ENCODE data around the gene IQCF5.
"Not testable (repeated sequence)": the region's sequence is repeated elsewhere in the genome, so short reads cannot be mapped to it uniquely, and the experiment has no call there.

The IQCF5 gene

DNA sequence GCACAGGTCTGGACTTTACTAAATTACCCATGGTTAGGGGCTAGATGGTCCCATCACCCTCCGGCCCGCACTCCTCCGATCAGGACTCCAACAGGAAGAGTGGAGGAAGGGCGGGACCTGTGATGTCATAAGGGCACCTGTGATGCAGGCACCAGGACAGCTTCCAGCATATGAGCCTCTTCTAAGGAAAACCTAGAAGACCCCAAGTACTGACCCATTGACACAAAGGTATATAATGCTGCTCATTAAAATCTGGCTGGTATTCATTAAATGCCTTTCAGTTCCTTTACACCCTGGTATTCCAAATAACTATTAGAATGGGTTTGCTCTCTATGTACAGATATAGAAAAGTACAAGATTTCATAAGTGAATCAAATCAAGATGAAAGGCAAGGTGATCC, at the start of gene IQCF5:
Gene IQCF5 (minus strand): TSS at position 101 of the 400 bp plus-strand sequence. CDS start 70 bp downstream, at position 31.
- H3K4me1 Mint-ChIP-seq (ENCODE audit: low read depth): peaks cover 1% of the 10 kb centered on the region
- DNase-seq (ENCODE audit: low spot score): no peak
- no peak within 1 kb of the TSS for H3K4me3 Mint-ChIP-seq
- H3K27ac Mint-ChIP-seq: no peak within 1 kb of the TSS
- H3K9me3 Mint-ChIP-seq: no peaks in the 10 kb centered on the region
- no peaks in the 10 kb centered on the region for H3K36me3 Mint-ChIP-seq (ENCODE audit: low read depth)
- H3K27me3 Mint-ChIP-seq (ENCODE audit: low read depth): peaks cover 7% of the 10 kb centered on the region

DNA sequence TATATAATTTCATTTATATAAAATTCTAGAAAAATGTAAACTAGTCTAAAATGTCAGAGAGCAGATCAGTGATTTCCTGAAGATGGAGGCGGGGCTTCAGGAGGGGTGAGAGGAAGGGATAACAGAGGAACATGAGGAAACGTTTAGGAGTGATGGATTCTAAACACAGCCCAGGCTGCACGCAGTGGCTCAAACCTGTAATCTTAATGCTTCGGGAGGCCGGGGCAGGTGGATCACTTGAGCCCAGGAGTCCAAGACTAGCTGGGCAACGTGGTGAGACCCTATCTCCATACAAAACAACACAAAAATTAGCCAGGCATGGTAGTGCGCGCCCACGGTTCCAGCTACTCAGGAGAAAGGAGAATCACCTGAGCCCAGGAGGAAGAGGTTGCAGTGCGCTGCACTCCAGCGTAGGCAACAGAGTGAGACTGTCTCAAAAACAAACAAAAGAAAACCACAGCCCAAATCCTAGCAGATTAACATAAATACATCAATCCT, 45.7 kb upstream of the IQCF5 start:
- no peaks in the 10 kb centered on the region for H3K4me1 Mint-ChIP-seq (ENCODE audit: low read depth)

DNA sequence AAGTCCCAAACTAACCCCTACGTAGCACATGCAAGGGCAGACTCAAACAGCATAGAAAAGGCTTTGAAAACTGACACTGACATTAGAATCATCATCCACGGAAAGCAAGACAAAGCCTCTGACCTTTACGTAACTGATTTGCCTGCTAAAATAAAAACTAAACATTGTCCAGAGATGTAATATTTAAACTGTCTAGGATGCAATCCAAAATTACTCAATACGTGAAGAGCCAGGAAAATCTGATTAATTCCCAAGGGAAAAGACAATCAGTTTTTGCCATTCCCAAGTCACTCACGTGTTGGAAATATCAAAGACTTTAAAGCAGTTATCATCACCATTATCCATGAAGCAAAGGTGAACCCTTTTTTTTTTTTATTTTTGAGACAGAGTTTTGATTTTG, 41.0 kb upstream of the IQCF5 start:
- Mint-ChIP-seq H3K4me1 (ENCODE audit: low read depth) (no peaks in the 10 kb centered on the region), H3K4me3 (no peak overlapping the region), H3K36me3 (ENCODE audit: low read depth) (no peaks in the 10 kb centered on the region), H3K27me3 (ENCODE audit: low read depth) (peaks cover 23% of the 10 kb centered on the region), H3K9me3 (no peaks in the 10 kb centered on the region), H3K27ac (no peak overlapping the region)
- no peak for DNase-seq (ENCODE audit: low spot score)

More for the DNA sequence above, 45.7 kb upstream of the IQCF5 start:
- H3K36me3 Mint-ChIP-seq (ENCODE audit: low read depth): no peaks in the 10 kb centered on the region
- no peak overlapping the region for H3K4me3 Mint-ChIP-seq
- H3K9me3 Mint-ChIP-seq: no peaks in the 10 kb centered on the region
- H3K27me3 Mint-ChIP-seq (ENCODE audit: low read depth): peaks cover 21% of the 10 kb centered on the region
- no peak for DNase-seq (ENCODE audit: low spot score)
- no peak overlapping the region for H3K27ac Mint-ChIP-seq

DNA sequence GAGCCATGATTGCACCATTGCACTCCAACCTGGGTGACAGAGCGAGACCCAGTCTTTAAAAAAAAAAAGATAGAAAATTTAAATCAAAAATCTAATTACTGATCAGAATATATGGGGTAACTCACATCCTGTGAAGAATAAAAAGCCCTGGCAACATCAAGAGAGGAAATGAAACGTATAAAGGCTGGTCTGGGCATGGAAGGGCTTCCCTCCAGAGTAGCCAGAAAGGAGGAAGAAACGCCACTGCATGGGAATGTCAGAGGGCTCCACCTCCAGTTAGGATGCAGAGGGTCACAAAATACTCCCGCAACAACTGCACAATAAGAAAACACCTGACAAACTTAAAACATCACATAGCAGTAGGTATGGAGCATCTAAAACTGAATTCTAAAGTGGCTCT, 32.6 kb upstream of the IQCF5 start:
- Mint-ChIP-seq H3K4me3 (no peak overlapping the region), H3K9me3 (peaks cover 4% of the 10 kb centered on the region), H3K36me3 (ENCODE audit: low read depth) (no peaks in the 10 kb centered on the region), H3K27me3 (ENCODE audit: low read depth) (peaks cover 3% of the 10 kb centered on the region), H3K27ac (no peak overlapping the region), H3K4me1 (ENCODE audit: low read depth) (no peaks in the 10 kb centered on the region)
- DNase-seq (ENCODE audit: low spot score): no peak

DNA sequence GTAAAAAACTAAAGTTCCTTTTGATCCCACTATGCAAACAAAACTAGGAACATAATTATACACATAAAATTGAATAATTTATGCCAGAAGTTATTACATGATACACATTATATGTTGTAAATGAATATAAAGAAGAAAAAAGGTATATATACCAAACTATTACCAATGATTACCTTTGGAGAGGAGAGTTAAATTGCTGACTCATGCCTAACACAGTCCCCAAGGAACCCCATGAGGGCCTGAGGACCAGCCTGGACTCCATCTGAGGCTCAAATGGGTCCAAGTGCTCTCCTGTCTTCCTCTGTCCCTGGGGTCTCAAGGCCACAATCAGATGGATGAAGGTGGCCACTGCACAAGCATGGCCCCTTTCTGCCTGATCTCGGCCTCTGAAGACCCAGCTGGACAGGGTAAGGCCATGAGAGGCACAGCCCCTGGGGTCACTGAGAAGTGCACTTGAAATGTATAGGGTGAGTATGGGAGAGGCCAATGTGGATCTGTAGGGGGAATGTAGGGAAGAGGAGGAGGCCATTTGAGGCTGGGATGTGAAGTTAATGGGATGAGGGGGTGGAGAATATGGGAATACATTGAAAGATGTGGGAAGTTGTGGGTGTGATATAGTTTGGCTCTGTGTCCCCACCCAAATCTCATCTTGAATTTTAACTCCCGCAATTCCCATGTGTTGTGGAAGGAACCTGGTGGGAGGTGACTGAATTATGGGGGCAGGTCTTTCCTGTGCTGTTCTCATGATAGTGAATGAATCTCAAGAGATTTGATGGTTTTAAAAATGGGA, 28.8 kb upstream of the IQCF5 start:
- H3K4me3 Mint-ChIP-seq: no peak overlapping the region
- no peak overlapping the region for H3K27ac Mint-ChIP-seq
- H3K4me1 Mint-ChIP-seq (ENCODE audit: low read depth): no peaks in the 10 kb centered on the region
- H3K9me3 Mint-ChIP-seq: peaks cover 3% of the 10 kb centered on the region
- peaks cover 14% of the 10 kb centered on the region for H3K27me3 Mint-ChIP-seq (ENCODE audit: low read depth)
- DNase-seq (ENCODE audit: low spot score): no peak
- H3K36me3 Mint-ChIP-seq (ENCODE audit: low read depth): no peaks in the 10 kb centered on the region

DNA sequence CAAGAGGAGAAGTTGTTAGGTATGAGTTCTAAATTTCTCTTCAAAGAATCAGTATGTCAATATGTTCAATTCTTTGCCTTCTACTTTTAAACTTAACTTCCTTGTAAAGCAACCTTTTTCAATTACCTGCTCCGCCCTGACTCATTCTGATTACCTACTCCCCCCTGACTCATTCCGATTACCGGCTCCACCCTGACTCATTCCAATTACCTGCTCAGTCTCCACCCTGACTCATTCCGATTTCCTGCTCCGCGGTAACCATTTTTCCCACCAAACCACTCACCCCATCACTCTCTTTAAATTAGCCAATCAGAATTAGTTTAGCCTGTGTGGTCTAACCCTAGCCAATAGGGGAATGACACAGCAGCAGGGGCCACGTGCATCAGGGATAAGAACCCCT, 27.0 kb upstream of the IQCF5 start:
- not testable (repeated sequence) for H3K36me3 Mint-ChIP-seq (ENCODE audit: low read depth); H3K4me3 Mint-ChIP-seq; DNase-seq (ENCODE audit: low spot score); H3K9me3 Mint-ChIP-seq; H3K4me1 Mint-ChIP-seq (ENCODE audit: low read depth)
- Mint-ChIP-seq H3K27me3 (ENCODE audit: low read depth) (peaks cover 19% of the 10 kb centered on the region), H3K27ac (peak overlapping the region; percentile 1)

DNA sequence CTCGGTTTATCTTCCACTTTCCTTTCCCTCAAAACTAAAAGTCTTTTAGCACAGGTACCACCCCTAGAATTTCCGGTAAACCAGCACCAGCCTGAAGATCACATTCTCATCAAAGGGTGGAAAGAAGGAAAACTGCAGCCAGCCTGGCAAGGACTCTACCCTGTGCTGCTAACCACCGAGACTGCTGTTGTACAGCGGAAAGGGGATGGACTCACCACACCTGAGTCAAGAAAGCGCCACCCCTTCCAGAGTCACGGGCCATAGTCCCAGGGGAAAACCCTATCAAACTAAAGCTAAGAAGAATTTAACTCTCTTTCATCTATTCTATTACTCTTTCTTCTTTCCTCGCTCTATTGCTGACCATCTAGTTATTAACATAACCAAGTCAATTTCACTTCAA, 24.6 kb upstream of the IQCF5 start:
- H3K27me3 Mint-ChIP-seq (ENCODE audit: low read depth): peaks cover 20% of the 10 kb centered on the region

DNA sequence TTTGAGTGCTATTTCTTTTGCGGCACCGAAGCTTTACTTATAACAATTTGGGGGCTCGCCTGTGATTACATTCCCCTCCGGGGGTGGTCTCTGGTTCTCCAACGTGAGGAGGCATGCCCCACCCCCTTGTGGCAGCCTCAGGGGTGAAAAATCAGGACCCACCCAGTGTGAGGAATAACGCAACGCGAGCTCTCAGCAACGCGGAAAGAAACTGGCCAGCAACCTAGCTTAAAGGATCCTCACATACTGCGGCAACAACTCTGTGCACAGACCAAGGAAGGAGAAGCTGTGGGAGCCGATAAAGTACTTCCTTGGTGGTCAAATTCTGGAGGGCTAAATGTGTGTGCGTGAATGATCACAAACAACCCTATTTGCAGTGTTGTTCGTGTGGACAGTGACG, 22.0 kb upstream of the IQCF5 start:
- H3K27me3 Mint-ChIP-seq (ENCODE audit: low read depth): peaks cover 18% of the 10 kb centered on the region
- no peak overlapping the region for H3K27ac Mint-ChIP-seq
- peaks cover 2% of the 10 kb centered on the region for H3K4me1 Mint-ChIP-seq (ENCODE audit: low read depth)
- no peak overlapping the region for H3K4me3 Mint-ChIP-seq
- H3K36me3 Mint-ChIP-seq (ENCODE audit: low read depth): no peaks in the 10 kb centered on the region
- no peaks in the 10 kb centered on the region for H3K9me3 Mint-ChIP-seq
- DNase-seq (ENCODE audit: low spot score): no peak

More for the DNA sequence above, 24.6 kb upstream of the IQCF5 start:
- H3K36me3 Mint-ChIP-seq (ENCODE audit: low read depth); H3K4me1 Mint-ChIP-seq (ENCODE audit: low read depth); H3K9me3 Mint-ChIP-seq; DNase-seq (ENCODE audit: low spot score); H3K4me3 Mint-ChIP-seq; H3K27ac Mint-ChIP-seq: not testable (repeated sequence)

DNA sequence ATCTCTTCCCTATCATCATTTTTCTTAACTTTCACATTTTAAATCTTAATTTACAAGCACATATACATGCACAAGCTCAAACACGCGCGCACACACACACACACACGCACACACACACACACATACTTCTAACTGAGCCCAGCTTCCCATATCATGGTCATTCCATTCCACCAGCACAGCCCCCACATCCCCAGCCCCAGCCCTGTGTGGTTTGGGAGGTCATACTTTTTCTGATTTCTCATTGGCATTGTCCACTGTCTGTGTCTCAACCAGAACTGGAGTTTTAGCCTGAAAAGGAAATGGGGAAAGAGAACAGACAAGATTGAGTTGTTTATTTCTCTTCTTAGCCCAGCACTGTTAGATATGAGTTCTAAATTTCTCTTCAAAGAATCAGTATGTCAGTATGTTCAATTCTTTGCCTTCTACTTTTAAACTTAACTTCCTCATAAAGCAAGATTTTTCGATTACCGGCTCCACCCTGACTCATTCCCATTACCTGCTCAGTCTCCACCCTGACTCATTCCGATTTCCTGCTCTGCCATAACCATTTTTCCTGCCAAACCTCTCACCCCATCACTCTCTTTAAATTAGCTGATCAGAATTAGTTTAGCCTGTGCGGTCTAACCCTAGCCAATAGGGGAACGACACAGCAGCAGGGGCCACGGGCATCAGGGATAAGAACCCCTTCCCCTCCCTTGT, 21.4 kb upstream of the IQCF5 start:
- Mint-ChIP-seq H3K36me3 (ENCODE audit: low read depth) (no peaks in the 10 kb centered on the region), H3K27ac (no peak overlapping the region)
- DNase-seq (ENCODE audit: low spot score): no peak

DNA sequence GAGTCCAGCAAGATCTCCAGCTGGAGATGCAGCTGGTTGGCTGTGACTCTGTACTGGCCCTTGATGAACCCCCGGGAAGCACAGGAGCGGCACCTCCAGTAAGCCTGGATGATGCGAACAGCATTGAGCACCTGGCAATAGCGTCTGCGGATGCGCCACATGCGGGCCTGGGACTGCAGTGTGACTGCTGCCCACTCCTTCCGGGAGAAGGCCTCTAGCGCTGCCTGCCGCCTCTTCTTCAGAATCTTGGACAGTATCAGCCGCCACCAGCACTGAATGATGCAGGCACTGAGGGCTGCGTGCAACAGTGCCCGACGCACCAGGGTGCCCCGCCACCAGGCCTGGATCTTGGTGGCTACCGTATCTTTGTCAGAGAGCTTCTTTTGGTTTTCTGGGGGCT, 19.5 kb upstream of the IQCF5 start:
- Mint-ChIP-seq H3K36me3 (ENCODE audit: low read depth) (no peaks in the 10 kb centered on the region), H3K9me3 (no peaks in the 10 kb centered on the region), H3K4me3 (no peak overlapping the region), H3K27me3 (ENCODE audit: low read depth) (peaks cover 11% of the 10 kb centered on the region), H3K4me1 (ENCODE audit: low read depth) (peaks cover 16% of the 10 kb centered on the region), H3K27ac (no peak overlapping the region)
- DNase-seq (ENCODE audit: low spot score): no peak

More for the DNA sequence above, 21.4 kb upstream of the IQCF5 start:
- Mint-ChIP-seq H3K9me3 (no peaks in the 10 kb centered on the region), H3K4me1 (ENCODE audit: low read depth) (peaks cover 8% of the 10 kb centered on the region), H3K27me3 (ENCODE audit: low read depth) (peaks cover 15% of the 10 kb centered on the region), H3K4me3 (no peak overlapping the region)

DNA sequence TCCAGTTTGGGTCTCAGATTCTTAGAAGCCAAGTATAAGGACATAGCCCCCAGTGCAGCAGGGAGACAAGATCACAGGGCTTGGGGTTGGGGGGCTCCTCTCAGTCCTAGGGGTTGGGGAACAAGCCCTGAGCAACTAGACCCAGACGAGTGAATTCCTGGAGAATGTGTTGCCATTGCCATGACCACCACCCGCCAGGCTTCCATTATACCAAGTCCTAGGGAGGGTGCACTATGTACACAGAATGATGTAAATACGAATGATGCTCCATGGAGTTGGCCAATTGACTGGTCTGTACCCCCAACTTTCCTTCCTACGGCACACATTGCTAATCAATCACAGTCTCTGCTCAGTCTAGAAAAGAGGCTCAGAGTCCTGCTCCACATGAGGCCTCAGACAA, 19.0 kb upstream of the IQCF5 start:
- H3K36me3 Mint-ChIP-seq (ENCODE audit: low read depth): no peaks in the 10 kb centered on the region
- no peaks in the 10 kb centered on the region for H3K9me3 Mint-ChIP-seq
- H3K27ac Mint-ChIP-seq: no peak overlapping the region
- H3K4me1 Mint-ChIP-seq (ENCODE audit: low read depth): peaks cover 16% of the 10 kb centered on the region
- peaks cover 11% of the 10 kb centered on the region for H3K27me3 Mint-ChIP-seq (ENCODE audit: low read depth)
- H3K4me3 Mint-ChIP-seq: no peak overlapping the region
- DNase-seq (ENCODE audit: low spot score): no peak

DNA sequence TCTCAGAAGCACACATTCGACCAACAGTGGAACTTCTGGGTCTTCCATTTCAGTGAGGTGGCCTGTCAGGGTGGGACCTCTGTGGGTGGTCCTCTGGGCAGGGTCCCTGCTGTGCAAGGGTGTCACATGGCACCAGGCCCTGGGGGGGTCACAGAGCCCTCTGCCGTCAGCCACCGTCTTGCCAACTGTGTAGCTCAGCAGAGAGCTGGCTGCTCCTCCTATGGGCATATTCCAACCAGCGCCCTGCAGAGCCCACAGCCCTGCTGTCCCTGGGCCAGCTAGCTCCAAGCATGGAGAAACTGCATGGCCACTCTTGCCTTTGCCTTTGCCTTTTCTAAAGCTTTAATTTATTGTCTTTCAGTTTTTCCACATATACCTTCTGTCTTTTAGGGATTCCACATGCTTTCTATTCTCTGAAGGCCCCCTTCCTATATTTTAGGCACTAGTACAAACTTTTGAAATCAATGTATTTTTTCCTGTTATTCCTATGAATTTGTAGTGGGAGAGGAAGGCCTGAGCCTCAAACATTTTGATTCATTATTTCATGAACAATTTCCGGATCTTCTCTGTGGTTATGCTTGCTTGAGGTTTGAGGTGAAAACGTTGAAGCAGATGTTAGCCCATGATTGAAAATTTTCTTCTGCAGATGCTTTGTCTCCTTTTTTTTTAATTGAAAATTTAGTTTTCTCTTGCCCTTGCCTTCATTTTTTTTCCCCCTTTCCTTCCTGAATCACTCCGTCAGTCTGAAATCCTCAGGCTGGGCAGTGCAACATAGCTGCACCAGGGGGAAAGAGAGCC, 16.0 kb upstream of the IQCF5 start:
- Mint-ChIP-seq H3K4me1 (ENCODE audit: low read depth) (peaks cover 14% of the 10 kb centered on the region), H3K9me3 (no peaks in the 10 kb centered on the region), H3K27ac (no peak overlapping the region), H3K36me3 (ENCODE audit: low read depth) (no peaks in the 10 kb centered on the region), H3K4me3 (peak overlapping the region; percentile 22), H3K27me3 (ENCODE audit: low read depth) (peaks cover 3% of the 10 kb centered on the region)
- no peak for DNase-seq (ENCODE audit: low spot score)

DNA sequence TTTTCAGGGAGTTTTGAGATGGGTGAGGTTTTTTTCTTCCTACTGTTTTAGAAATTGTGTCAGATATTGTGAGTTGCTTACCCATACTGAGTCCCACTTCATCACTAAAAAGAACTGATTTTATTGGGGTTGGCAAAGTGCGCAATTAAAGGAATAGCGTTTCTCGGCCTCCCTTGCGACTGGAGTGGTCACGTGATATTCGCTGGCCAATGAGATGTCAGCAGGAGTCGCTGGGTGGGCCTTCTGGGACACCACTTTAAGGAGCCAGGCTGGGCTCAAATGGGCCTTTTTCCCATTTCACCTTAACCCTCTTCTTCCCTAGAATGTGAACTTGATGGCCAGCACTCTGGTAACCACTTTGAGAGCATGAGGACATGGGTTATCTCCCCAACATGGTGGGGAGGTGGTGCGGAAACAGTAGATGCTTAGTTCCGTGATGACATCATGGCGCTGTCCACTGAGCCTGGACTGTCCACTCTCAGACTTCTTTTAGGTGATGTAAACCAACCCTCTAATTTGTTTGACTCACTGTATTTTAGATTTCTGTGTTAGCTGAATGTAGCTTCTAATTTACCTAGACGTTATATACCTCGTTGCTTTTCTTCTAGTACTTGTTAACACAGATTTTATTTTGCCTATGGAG, 13.2 kb upstream of the IQCF5 start:
- DNase-seq (ENCODE audit: low spot score): no peak
- no peak overlapping the region for H3K4me3 Mint-ChIP-seq
- no peaks in the 10 kb centered on the region for H3K9me3 Mint-ChIP-seq
- no peak overlapping the region for H3K27ac Mint-ChIP-seq
- H3K36me3 Mint-ChIP-seq (ENCODE audit: low read depth): no peaks in the 10 kb centered on the region
- H3K27me3 Mint-ChIP-seq (ENCODE audit: low read depth): peaks cover 15% of the 10 kb centered on the region
- H3K4me1 Mint-ChIP-seq (ENCODE audit: low read depth): peaks cover 14% of the 10 kb centered on the region

Measured in T-helper 2 cell treated with Interferon-gamma antibody and Interleukin-4, amounts not matched to agents 5 μg/mL and 100 μg/mL, for 36 hours (primary cell).